Left lung (tissue), 10 donors: ENCODE results near the gene PLEKHG3. TPM values are rescaled to one million over a fixed set of nuclear protein-coding genes. Genes with fewer than 3 reads are reported as not detected.

Source experiments
- ATAC-seq: fragments of 200-7000 bp; cut with Tn5 transposase; one replicate; pipeline ENCODE4 v1.9.1; 2020; ENCODE audit warnings: moderate library complexity
- DNase-seq, 4 donors: peaks; one replicate each; pipeline ENCODE4 v3.0.0-alpha.2; 2013 to 2020
- H3K27ac ChIP-seq, 2 donors: fragments of 200-600 bp; sonication (generic) in 1 of 2; one replicate each; pipeline versions ENCODE4 v1.5.0 to v1.8.0; 2020 to 2021
- H3K27me3 ChIP-seq, 2 donors: fragments of 200-600 bp; sonication (generic) in 1 of 2; one replicate each; pipeline versions ENCODE4 v1.5.0 to v1.8.0; 2020 to 2021
- H3K36me3 ChIP-seq, 2 donors: fragments of 200-600 bp; sonication (generic) in 1 of 2; one replicate each; pipeline versions ENCODE4 v1.5.0 to v1.8.0; 2020 to 2021
- H3K4me1 ChIP-seq, 2 donors: fragments of 200-600 bp; one replicate each; pipeline ENCODE4 v1.8.0; 2021
- H3K4me3 ChIP-seq, 2 donors: fragments of 200-600 bp; sonication (generic) in 1 of 2; one replicate each; pipeline versions ENCODE4 v1.5.0 to v1.8.0; 2020 to 2021; ENCODE audit warnings: mild to moderate bottlenecking in 1 of 2
- H3K9me3 ChIP-seq, 2 donors: fragments of 200-600 bp; sonication (generic) in 1 of 2; one replicate each; pipeline versions ENCODE4 v1.5.0 to v1.8.0; 2020 to 2021
- intact Hi-C, 2 donors: fragments of 100-400 bp; cut with DNase I; formaldehyde crosslinking; loops; one replicate each; pipeline versions ENCODE4 v1.11.2 to v1.14.2; 2022
- polyA plus RNA-seq, 6 donors: library from polyadenylated mRNA; unstranded; fragments of 120-200 nt; gene quantifications; one replicate each; pipeline ENCODE4 v1.2.1, GENCODE V29; 2013; ENCODE audit not compliant: insufficient read length in 6 of 6
- total RNA-seq, 2 donors: library from RNA; stranded (reverse); fragmentation: NEBNext Ultra II Directional; extraction: Animal tissue kit (Norgen Biotek cat#: 25700); gene quantifications; one replicate each; pipeline ENCODE4 v1.2.1, GENCODE V29; 2021
- TF ChIP-seq, protein P1 (sequence below), 2 donors: fragments of 200-600 bp; sonication (generic) in 1 of 2; IDR thresholded peaks; one replicate each; pipeline versions ENCODE4 v1.5.0 to v1.8.0; 2021; ENCODE audit warnings: antibody characterized with exemption in 2 of 2
- donor health status: DM: no; HTN: yes; CAD: no.
- donor health status: DM: no; HTN: no; CAD: no.

The PLEKHG3 gene
- total and polyA plus RNA-seq, 8 donors: 31.9 to 67.3 (median 56.0) TPM

DNA sequence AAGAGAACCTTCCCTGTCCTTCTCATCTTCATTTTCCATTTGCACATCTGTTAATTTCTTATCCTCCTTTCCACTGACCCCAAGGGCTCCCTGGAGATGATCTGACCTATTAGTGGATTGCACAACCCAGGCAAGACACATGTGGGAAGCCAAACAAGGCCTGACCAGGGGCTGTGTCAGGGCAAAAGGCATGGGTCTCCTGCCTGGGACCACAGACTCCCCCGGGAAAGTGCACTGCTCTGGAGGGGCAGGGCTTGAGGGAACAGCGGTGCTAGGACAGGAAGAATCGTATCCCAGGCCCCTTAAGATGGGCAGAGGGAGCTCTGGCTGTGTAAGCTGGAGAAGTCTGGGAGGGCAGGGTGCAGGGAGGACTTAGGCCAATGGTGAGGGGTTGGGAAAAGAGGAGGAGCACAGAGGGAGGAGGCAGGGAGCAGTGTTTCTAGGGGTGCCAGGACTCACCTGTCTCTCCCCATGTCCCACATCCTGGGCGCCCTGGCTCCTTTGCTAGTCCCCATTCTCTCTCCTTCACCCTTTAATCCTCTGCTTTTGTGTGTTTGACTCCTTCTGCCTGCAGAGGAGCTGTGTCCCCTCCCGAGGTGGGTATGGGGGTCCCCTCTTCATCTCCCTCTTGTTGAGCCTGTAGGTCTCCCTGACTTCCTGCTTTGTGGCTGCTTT, 25.3 kb downstream of the PLEKHG3 start:
- ATAC-seq (no peak), DNase-seq (no peak)
- TF ChIP-seq, protein P1, sequence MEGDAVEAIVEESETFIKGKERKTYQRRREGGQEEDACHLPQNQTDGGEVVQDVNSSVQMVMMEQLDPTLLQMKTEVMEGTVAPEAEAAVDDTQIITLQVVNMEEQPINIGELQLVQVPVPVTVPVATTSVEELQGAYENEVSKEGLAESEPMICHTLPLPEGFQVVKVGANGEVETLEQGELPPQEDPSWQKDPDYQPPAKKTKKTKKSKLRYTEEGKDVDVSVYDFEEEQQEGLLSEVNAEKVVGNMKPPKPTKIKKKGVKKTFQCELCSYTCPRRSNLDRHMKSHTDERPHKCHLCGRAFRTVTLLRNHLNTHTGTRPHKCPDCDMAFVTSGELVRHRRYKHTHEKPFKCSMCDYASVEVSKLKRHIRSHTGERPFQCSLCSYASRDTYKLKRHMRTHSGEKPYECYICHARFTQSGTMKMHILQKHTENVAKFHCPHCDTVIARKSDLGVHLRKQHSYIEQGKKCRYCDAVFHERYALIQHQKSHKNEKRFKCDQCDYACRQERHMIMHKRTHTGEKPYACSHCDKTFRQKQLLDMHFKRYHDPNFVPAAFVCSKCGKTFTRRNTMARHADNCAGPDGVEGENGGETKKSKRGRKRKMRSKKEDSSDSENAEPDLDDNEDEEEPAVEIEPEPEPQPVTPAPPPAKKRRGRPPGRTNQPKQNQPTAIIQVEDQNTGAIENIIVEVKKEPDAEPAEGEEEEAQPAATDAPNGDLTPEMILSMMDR (IDR thresholded peaks at IDR 0.05): no peak
- Histone ChIP-seq H3K27ac (no peak overlapping the region), H3K36me3 (peaks cover 0 to 48% of the 10 kb centered on the region in 2 donors), H3K9me3 (no peaks in the 10 kb centered on the region), H3K4me1 (peaks cover 0 to 10% of the 10 kb centered on the region in 2 donors), H3K4me3 (no peak overlapping the region), H3K27me3 (no peaks in the 10 kb centered on the region)
- intact Hi-C loops: no loop called here

DNA sequence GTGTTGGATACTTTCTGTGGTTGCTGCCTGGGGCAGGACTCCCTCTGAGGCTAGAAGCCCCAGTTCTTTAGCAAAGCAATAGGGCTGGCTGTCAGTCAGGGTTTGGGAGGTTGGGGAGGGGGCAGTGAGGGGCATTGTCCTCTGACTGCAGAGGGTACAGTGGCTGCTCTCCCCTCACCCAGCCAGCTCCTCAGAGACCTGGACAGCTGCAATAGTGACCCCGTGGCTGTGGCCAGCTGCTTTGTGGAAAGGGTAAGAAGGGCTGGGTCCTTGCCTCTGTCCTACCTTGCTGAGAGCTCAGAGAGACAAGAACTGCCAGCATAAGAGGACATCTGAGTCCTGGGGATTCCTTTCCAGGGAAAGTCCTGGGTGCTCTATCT, 25.8 kb downstream of the PLEKHG3 start:
- H3K36me3 ChIP-seq: peaks cover 0 to 48% of the 10 kb centered on the region in 2 donors
- H3K27me3 ChIP-seq: no peaks in the 10 kb centered on the region
- H3K27ac ChIP-seq: no peak overlapping the region
- no peaks in the 10 kb centered on the region for H3K9me3 ChIP-seq
- ATAC-seq (no peak), DNase-seq (no peak)
- H3K4me1 ChIP-seq: peaks cover 0 to 10% of the 10 kb centered on the region in 2 donors
- intact Hi-C loops: no loop called here
- TF ChIP-seq, protein P1 (IDR thresholded peaks at IDR 0.05): no peak
- H3K4me3 ChIP-seq: no peak overlapping the region

DNA sequence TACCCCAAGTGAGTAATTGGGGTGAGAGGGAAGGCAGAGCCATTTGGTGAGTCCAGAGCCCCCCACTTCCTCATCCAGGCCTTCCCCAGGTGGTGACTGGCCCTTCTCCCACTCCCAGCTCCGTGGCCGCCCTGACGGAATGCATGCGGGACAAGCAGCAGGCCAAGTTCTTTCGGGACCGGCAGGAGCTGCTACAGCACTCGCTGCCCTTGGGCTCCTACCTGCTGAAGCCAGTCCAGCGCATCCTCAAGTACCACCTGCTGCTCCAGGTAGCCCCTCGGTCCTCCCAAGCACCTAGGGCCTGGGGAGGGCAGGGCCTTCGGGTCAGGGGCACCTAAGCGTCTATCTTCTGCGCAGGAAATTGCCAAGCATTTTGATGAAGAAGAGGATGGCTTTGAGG, 26.5 kb downstream of the PLEKHG3 start:
- TF ChIP-seq, protein P1 (IDR thresholded peaks at IDR 0.05): no peak
- H3K9me3 ChIP-seq: no peaks in the 10 kb centered on the region
- peaks cover 0 to 10% of the 10 kb centered on the region in 2 donors for H3K4me1 ChIP-seq
- no peak overlapping the region for H3K27ac ChIP-seq
- ATAC-seq (no peak), DNase-seq (no peak)
- H3K36me3 ChIP-seq: peaks cover 0 to 48% of the 10 kb centered on the region in 2 donors
- intact Hi-C loops: no loop called here
- no peaks in the 10 kb centered on the region for H3K27me3 ChIP-seq
- H3K4me3 ChIP-seq: no peak overlapping the region

DNA sequence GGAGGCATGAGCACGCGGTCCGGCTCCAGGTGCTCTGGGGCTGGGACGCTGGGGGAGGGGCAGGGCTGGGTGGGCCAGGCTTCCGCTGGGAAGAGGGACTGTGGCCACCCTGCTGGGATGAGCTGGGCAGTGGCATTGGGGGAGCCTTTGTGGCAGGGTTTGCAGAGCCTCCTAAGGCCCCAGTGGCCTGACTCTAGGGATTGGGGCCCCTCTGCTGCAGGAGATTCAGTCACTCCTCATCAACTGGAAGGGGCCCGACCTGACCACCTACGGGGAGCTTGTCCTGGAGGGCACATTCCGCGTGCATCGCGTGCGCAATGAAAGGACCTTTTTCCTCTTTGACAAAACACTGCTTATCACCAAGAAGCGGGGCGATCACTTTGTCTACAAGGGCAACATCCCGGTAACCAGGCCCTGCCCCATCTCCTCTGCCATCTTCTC, 26.9 kb downstream of the PLEKHG3 start:
- TF ChIP-seq, protein P1 (IDR thresholded peaks at IDR 0.05): no peak
- Histone ChIP-seq H3K27me3 (no peaks in the 10 kb centered on the region), H3K4me3 (no peak overlapping the region), H3K4me1 (peaks cover 0 to 10% of the 10 kb centered on the region in 2 donors), H3K36me3 (peaks cover 0 to 50% of the 10 kb centered on the region in 2 donors), H3K27ac (no peak overlapping the region), H3K9me3 (no peaks in the 10 kb centered on the region)
- ATAC-seq (no peak), DNase-seq (no peak)
- intact Hi-C loops: no loop called here

DNA sequence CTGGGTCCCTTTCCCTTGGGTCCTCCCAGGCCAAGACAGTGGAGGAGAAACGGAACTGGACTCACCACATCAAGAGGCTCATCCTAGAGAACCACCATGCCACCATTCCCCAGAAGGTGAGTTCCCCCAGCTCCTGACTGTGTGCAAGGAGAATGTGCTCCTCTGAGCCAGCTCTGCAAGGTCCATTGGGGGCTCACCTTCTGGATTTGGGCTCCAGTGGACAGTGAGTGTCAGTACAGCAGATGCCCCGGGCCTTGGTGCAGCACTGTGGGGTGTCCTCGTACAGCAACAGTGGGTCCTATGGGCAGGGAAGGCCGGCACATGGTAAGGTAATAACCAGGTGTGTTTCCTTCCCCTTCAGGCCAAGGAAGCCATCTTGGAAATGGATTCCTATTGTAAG, 27.8 kb downstream of the PLEKHG3 start:
- Histone ChIP-seq H3K27me3 (no peaks in the 10 kb centered on the region), H3K4me1 (peaks cover 0 to 4% of the 10 kb centered on the region in 2 donors), H3K9me3 (no peaks in the 10 kb centered on the region), H3K36me3 (peaks cover 0 to 59% of the 10 kb centered on the region in 2 donors), H3K4me3 (no peak overlapping the region), H3K27ac (no peak overlapping the region)
- ATAC-seq: no peak
- intact Hi-C loops: no loop called here
- no peak for DNase-seq
- TF ChIP-seq, protein P1 (IDR thresholded peaks at IDR 0.05): no peak
